Stimulated activated CD8-positive, alpha-beta memory T cell treated with anti-CD3 and anti-CD28 coated beads, Interleukin-12 subunit alpha, Interleukin-12 subunit beta, amount 100 ng/mL, for 24 hours (primary cell): ENCODE measurements around the gene TEX38.
"Not testable (repeated sequence)": the region's sequence is repeated elsewhere in the genome, so short reads cannot be mapped to it uniquely, and the experiment has no call there.

Source experiments
- DNase-seq: peaks from one replicate; pipeline ENCODE4 v3.0.0-alpha.2; 2020; ENCODE audit errors: extremely low read depth

TEX38 gene

DNA sequence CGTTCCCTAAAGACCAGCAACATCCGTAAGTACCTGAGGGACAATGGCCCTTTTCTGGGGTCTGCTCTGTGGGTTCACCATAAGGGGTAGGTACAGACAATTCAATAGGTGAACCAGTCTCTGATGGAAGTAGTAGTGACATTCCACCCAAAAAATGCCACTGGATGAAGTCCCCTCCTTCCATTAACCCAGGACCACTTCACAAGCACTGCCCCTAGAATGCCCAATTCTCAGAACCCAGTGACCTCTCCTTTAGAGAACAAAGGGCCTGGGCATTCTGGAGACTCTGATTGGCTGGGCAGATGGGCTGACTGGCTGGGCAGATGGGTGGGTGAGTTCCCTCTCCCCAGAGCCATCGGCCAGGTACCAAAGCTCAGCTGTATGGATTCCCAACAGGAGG lies at the start of gene TEX38:
Gene TEX38, plus strand, starts transcription at position 301 of the 400 bp plus-strand sequence. Its CDS starts 81 bp downstream, at position 382.
- DNase-seq: no peak

DNA sequence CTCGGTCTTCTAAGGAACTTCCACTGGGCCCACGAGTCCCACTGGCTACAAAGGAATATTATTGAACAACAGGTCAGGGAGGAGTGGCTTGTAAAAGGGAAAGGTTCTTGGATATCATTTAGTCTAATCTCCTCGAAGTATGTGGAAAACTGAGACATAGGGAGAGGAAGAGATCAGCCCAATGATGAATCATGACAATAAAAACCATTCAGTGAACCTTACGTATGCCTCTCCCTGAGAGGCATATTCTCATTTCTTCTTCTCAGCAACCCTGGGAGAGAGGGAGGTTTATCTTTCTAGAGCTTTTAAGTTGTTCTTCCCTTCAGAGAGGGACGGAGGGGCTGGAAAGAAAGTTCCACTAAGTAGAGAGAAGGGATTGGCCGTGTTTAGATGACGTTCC lies 49.7 kb upstream of the TEX38 start:
- DNase-seq: no peak

DNA sequence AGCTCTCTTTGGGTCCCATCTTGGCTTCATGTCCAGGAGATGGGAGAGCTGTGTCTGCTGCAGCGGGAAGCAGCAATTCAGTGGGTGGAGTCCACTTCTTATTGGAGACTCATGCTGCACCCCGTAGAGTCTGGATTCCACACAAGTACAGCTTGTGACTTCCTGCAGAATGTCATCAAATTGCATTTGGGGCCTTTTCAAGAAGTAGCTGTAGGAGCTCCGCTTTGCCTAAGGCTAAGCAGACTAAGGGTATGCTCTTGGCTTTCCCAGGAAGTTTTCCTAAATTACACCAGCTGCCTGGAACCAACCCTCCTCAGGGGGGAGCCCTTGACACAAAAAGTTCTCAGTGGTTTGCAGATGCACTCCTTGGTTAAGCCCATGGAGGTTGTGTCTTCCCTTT lies 49.3 kb upstream of the TEX38 start:
- no peak for DNase-seq

DNA sequence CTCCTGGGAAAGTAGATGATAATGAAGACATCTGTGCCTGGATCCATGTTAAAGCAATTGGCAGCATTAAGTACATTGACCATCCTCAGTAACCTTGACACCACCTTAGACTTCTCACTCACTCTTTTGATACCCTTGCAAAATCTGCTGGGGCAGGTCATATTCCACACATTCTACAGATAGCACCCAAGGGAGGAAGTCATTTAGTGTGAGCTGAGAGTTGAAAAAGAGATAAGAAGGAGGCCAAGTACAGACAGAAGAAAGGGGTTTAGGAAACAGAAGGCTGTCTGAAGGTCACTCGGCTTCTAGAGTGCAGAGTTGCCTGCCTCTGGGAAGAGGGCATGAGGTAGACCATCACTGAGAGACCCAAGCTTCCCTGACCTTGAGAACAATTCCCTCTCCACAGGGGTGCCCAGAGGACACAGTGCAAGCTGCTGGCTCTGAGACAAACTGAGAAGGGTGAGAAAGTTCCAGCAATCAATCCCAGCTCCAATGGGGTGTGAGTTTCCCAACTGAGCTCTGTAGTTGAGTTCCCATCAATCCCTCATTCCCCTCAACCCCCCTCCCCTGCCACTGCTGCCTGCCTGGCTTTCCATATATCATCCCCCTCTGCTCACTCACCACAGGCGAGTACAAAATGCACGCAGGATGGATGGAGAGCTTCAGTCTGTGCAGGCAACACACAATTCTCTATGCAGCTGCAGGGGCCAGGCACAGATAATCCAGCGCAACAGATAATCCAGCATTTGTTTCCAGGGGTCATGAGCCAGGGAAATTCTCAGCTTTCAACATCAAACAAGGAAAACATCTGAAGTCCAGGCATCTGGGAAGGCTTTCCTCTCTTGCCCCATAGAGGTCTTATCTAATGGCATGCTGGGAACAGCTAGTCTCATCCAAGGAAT lies 47.7 kb upstream of the TEX38 start:
- DNase-seq: no peak

DNA sequence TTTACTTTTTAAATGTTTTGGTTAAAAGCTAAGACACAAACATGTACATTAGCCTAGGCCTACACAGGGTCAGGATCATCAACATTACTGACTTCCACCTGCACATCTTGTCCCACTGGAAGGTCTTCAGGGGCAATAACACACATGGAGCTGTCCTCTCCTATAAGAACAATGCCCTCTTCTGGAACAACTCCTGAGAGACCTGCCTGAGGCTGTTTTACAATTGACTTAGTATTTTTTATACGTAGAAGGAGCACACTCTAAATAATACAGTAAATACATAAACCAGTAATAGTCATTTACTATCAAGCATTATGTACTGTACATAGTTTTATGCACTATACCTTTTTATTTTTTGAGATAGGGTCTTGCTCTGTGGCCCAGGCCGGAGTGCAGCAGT lies 40.9 kb upstream of the TEX38 start:
- DNase-seq: no peak

DNA sequence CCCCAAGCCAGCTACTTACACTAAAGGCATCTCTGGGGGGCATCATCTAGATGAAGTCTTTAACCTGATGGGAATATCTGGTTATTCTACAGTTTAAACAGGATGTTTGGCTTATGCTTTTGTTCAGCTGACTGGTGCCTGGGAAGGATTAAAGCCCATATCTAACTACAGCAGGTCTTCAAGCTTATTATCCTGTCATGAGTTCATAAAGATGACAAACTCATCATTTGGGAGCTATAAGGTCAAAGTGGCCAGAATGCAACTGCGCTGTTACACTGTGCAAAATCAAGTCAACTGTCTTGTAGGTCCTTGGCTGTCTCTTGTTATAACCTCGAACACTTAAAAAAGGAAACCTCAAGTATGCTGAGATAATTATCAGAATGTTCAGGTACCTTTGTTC lies 36.4 kb upstream of the TEX38 start:
- DNase-seq: no peak

DNA sequence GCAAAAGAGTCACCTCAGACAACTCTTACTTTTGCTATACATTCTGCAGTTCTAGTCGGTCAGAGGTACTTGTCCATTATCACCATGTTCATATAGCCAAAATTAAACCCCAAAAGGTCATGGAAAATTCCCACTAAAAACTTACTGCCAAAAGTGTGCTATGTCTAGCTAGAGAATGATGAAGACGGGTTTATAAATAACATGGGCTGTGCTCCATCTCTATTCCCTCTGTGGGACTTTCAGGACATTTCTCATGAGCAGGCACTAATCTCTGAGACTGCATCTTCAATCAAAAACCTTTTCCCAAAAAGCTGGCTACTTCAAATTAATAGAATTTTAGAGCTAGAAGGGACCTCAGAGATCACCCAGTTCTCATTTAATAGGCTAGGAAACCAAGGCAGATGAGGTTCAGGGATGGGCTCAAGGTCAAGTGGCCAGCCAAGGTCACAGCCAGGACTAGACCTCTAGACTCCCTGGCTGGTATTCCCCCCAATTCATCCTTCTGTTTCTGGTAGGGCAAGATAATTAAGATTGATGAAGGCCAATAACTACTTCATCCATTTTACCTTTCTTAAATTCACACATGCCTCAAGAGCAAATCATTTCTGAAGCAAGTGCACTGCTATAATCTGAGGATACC lies 34.1 kb upstream of the TEX38 start:
- no peak for DNase-seq

DNA sequence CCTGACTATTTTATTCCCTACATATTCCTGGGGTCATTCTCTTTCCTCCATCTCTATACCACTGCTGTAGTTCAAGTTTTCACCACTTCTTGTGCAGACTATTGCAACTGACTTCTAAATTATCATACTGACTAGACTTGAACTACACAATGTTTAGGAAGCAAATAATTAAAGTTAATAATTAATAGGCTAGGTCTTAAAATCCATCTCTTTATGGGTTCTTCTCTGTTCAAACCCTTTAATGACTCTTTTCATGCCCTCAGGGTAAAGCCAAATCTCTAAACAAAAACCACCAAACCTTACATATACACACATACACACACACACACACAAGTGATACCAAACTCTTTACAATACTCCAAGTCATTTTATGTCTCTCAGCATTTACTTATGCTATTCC lies 32.7 kb upstream of the TEX38 start:
- DNase-seq: no peak

DNA sequence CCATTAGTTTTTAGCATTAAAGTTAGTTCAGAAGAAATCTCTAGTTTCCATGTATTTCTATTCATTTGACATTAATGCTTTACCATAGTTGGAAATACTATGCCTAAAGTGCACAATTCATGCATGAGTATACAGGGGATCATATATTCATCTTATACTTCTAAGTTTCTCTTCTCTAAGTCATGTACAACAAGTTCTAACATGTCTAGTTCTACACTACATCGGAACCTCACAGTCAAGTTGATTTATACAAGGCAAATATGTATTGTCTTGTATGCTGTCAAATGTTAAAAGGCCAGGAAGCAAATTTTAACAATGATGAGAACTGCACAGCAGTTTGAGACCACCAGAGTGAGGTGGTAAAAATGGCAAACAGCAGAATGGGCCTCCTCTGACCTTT lies 32.1 kb upstream of the TEX38 start:
- DNase-seq: no peak

DNA sequence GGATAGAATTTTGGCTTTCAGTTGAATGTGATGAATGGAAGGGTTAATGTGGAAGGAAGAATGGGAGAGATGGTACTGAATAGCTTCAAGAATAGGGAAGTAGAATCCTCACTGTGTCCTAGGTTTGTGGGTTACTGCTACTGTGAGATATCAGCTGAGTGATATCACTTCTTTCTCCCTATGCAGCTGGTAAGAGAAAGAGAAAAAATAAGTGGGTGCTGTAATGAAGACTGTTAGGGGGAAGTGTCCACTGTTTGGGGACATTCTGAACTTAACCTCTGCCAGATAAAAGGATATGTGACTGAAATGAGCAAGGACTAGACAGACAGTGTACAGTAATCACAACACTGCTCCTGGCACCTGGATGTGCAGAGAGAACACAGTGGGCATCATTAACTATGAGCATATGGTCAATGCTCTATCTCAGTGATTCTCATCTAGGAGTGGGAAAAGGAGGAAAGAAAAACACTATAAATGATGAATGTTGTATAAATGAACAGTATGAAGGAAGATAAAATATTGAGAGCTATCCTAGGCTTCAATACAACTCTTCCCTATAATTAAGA lies 29.5 kb upstream of the TEX38 start:
- no peak for DNase-seq

DNA sequence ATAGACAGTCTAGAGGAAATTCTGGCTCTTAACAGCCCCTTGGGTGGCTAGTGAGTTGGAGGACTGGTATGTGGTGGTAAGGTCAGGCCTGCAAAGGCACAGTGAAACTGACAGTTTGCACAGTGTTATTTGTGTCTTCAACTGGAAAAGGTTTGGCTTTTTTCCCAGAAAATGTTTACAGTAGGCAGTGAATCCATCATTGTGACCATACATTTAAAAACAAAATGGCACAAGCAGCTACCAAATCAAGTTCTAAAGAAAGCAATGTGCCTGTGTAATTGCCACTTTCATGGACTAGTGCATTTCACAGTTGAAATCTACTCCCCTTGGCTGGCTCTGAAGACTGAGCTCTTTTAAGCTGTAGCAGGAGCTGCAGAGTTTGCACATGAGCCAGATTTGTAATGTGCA lies 28.3 kb upstream of the TEX38 start:
- no peak for DNase-seq

DNA sequence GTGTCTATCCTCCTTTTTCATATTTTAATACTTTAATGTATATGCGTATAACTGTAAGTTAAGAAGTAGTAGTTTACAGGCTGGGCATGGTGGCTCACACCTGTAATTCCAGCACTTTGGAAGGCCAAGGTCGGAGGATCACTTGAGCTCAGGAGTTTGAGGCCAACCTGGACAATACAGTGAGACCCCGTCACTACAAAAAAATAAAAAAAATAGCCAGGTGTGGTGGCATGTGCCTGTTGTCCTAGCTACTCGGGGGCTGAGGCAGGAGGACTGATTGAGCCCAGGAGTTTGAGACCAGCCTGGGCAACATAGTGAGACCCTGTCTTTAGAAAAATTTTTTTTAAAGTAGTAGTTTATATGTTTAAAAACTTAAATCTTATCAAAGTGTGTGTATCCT lies 25.8 kb upstream of the TEX38 start:
- DNase-seq: no peak

DNA sequence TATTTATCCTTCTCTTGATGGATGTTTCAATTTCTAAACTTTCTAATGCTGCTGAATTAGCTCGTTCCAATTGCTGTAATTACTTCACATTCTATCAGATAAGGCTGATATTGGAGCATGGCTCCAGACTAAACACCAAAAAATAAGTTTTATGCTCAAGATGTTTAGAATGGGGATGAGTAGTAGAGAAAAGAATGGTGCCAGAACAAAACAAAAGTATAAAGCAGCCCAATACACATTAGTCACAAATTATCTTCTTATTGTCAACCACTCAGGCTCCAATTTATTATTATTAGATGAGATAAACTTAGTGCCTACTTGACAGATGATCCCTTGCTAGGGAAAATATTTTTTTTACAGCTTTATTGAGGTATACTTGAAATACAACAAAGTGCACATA lies 25.3 kb upstream of the TEX38 start:
- no peak for DNase-seq

DNA sequence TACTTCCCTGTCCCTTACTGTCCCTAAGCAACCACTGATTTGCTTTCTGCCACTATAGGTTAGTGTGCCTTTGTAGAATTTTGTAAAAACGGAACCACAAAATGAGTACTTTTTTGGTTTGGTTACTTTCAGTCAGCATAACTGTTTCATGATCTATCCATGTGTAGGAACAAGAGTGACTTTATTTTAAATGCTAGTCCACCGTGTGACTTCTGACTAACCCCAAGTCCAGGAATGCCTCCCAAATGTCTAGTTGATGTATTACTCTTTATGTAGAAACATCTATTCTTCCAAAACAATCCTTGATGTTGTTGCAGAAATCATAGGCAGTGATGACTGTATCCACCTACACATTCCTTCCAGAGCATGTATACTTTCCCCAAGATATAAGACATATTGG lies 24.8 kb upstream of the TEX38 start:
- no peak for DNase-seq

DNA sequence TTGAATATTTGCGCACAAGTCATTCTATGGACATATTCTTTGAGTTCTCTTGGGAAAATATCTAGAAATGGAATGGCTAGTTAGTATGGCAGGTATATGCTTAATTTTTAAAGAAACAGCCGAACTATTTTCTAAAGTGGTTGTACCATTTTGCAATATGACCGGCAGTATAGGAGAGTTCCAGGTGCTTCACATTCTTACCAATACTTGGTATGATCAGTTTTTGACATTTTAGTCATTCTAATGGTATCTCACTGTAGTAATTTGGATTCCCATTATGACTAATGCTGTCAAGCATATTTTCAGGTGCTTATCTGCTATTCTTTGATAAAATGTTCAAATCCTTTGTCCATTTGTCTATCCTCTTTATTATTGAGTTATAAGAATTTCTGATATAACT lies 24.0 kb upstream of the TEX38 start:
- no peak for DNase-seq

DNA sequence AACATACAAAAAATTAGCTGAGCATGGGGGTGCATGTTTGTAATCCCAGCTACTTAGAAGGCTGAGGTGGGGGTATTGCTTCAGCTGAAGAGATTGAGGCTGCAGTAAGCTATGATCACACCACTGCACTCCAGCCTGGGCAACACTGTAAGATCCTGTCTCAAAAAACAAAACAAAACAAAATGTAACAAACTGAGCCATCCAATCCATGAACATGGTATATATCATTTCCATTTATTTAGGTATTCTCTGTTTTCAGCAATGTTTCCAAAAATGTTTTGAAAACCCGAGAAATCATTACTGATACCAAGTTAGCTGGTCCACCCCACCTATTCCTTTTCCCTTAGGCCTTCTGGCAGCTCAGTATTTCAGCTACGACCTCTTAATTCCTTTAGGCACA lies 21.9 kb upstream of the TEX38 start:
- DNase-seq: no peak

DNA sequence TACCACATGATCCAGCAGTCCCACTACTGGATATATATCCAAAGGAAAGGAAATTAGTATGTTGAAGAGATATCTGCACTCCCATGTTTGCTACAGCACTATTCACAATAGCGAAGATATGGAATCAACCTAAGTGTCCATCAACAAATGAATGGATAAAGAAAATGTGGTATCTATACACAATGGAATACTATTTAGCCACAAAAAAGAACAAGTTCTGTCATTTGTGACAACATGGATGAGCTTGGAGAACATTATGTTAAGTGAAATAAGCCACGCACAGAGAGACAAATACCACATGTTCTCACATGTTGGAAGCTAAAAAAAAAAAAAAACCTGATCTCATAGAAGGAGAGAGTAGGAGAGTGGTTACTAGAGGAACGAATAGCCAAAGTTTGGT lies 21.2 kb upstream of the TEX38 start:
- no peak for DNase-seq

DNA sequence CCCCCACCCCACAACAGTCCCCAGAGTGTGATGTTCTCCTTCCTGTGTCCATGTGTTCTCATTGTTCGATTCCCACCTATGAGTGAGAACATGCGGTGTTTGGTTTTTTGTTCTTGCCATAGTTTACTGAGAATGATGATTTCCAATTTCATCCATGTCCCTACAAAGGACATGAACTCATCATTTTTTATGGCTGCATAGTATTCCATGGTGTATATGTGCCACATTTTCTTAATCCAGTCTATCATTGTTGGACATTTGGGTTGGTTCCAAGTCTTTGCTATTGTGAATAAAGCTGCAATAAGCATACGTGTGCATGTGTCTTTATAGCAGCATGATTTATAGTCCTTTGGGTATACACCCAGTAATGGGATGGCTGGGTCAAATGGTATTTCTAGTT lies 20.5 kb upstream of the TEX38 start:
- DNase-seq: not testable (repeated sequence)

DNA sequence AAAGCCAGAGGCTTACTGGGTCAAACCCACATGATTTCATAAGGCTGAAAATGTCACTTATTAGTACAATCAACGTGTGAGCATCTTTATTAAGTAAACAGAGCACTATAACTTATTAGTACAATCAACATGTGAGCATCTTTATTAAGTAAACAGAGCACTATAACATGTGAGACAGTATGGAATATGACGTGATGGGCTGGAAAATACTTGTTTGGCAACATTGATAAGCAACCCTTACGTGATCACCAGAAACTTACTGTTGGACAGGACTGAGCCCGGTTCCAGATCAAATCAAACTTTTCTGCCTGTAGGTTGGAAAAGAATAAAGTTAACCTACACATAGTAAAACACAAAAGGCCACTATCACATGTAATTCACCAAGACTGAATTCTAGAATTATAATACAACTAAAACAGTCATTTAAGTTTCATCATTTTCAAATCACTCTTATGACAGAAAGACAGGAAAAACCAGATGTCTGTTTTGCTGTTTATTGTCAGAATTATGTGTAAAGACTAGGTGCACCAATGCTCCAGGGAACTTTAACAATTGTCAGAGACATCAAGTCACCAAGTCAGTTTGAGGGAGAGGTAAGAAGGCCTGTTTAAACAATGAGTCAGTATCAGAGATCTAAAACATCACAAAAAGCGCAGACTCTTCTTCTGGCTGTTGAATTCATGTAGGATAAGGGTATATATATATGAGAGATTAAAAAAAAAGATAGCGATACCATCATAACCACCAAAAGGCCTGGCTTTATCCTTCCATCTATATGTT lies 19.1 kb upstream of the TEX38 start:
- DNase-seq: no peak

DNA sequence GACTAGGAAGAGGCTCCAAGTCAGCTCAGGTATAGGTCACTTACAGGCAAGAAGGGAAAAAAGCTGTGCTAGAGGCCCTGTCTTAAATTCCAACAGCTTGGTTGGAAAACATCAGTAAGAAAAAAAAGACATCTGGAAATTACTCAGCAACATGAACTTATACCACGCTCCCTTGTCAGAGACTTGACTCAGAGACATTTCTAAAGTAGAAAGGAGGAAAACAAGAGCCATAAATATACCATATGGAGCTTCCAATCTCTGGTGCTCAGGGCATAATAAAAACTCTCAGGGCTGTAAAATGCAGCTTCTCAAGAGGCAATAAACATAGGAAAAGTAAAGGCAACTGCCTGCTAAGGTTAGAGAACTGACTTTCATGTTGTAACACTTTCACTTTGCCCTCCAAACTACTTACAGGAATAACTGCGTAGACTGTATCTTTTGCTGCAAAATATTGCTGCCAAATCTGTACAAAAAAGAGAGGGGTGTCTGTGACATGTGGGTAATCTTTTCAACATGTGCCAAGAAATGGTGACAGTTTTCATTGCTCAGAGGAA lies 18.2 kb upstream of the TEX38 start:
- DNase-seq: no peak

DNA sequence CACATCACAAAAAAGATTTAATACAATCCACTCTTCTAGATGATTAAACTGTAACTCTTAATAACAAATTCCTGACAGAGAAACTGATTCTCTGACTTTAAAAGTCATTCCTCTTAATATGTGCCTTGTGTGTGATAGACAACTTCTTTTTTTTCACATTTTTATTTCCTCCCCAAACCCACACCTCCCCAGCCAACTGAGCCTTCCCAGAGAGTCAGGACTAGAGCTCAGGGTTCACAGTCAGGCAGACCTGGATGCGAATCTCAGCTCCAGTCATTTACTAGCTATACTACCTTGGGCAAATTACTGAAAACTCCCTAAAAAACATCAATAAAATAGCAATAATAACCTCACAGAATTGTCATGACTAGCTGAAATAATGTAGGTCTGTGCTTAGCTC lies 17.6 kb upstream of the TEX38 start:
- no peak for DNase-seq

DNA sequence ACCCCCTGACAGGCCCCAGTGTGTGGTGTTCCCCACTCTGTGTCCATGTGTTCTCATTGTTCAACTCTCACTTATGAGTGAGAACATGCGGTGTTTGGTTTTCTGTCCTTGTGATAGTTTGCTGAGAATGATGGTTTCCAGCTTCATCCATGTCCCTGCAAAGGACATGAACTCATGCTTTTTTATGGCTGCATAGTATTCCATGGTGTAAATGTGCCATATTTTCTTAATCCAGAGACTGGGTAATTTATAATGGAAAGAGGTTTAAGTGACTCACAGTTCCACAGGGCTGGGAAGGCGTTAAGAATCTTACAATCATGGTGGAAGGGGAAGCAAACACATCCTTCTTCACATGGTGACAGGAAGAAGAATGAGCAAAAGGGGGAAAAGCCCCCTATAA lies 17.0 kb upstream of the TEX38 start:
- DNase-seq: not testable (repeated sequence)
